ENCODE data around the gene DUOX2.
"Not testable (repeated sequence)": the region's sequence is repeated elsewhere in the genome, so short reads cannot be mapped to it uniquely, and the experiment has no call there.

DNA sequence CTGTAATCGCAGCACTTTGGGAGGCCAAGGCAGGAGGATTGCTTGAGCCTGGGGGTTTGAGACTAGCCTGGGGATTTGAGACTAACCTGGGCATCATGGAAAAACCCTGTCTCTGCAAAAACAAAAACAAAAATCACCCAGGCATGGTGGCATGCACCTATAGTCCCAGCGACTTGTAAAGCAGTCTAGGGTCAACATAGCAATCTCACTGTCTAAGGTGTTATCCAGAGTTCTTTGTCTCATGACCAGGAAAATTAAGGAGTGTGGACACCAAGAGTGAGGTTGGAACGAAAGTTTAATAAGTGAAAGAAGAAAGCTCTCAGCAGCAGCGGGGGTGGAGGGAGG lies 65.6 kb downstream of the DUOX2 start:
- TF ChIP-seq EGR1 (IDR thresholded peaks at IDR 0.05; ENCODE audit: low read depth); EZH2 (IDR thresholded peaks at IDR 0.05); SRF (IDR thresholded peaks at IDR 0.05; ENCODE audit: low read depth); CBX3 (IDR thresholded peaks at IDR 0.05; ENCODE audit: low read depth); POLR2A (IDR thresholded peaks at IDR 0.05; ENCODE audit: borderline replicate concordance, extremely low read depth, insufficient read depth, insufficient read length); ZFX (IDR thresholded peaks at IDR 0.05); POLR2AphosphoS5 (IDR thresholded peaks at IDR 0.05; ENCODE audit: low read depth, low read length); SIN3A (IDR thresholded peaks at IDR 0.05; ENCODE audit: low read depth); EZH2phosphoT487 (IDR thresholded peaks at IDR 0.05; ENCODE audit: borderline replicate concordance); SP1 (IDR thresholded peaks at IDR 0.05; ENCODE audit: low read depth); CEBPB (IDR thresholded peaks at IDR 0.05; ENCODE audit: low read depth): not testable (repeated sequence)
- TF ChIP-seq, protein P1, sequence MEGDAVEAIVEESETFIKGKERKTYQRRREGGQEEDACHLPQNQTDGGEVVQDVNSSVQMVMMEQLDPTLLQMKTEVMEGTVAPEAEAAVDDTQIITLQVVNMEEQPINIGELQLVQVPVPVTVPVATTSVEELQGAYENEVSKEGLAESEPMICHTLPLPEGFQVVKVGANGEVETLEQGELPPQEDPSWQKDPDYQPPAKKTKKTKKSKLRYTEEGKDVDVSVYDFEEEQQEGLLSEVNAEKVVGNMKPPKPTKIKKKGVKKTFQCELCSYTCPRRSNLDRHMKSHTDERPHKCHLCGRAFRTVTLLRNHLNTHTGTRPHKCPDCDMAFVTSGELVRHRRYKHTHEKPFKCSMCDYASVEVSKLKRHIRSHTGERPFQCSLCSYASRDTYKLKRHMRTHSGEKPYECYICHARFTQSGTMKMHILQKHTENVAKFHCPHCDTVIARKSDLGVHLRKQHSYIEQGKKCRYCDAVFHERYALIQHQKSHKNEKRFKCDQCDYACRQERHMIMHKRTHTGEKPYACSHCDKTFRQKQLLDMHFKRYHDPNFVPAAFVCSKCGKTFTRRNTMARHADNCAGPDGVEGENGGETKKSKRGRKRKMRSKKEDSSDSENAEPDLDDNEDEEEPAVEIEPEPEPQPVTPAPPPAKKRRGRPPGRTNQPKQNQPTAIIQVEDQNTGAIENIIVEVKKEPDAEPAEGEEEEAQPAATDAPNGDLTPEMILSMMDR (IDR thresholded peaks at IDR 0.05 in 2 of 3, conservative IDR thresholded peaks at IDR 0.05 in 1 of 3; ENCODE audit: borderline replicate concordance in 1 of 3, insufficient read depth in 1 of 3, low read depth in 2 of 3, low read length in 2 of 3): not testable (repeated sequence)
- TF ChIP-seq, protein P2, sequence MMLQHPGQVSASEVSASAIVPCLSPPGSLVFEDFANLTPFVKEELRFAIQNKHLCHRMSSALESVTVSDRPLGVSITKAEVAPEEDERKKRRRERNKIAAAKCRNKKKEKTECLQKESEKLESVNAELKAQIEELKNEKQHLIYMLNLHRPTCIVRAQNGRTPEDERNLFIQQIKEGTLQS (IDR thresholded peaks at IDR 0.05): not testable (repeated sequence)
- TF ChIP-seq, protein P3, sequence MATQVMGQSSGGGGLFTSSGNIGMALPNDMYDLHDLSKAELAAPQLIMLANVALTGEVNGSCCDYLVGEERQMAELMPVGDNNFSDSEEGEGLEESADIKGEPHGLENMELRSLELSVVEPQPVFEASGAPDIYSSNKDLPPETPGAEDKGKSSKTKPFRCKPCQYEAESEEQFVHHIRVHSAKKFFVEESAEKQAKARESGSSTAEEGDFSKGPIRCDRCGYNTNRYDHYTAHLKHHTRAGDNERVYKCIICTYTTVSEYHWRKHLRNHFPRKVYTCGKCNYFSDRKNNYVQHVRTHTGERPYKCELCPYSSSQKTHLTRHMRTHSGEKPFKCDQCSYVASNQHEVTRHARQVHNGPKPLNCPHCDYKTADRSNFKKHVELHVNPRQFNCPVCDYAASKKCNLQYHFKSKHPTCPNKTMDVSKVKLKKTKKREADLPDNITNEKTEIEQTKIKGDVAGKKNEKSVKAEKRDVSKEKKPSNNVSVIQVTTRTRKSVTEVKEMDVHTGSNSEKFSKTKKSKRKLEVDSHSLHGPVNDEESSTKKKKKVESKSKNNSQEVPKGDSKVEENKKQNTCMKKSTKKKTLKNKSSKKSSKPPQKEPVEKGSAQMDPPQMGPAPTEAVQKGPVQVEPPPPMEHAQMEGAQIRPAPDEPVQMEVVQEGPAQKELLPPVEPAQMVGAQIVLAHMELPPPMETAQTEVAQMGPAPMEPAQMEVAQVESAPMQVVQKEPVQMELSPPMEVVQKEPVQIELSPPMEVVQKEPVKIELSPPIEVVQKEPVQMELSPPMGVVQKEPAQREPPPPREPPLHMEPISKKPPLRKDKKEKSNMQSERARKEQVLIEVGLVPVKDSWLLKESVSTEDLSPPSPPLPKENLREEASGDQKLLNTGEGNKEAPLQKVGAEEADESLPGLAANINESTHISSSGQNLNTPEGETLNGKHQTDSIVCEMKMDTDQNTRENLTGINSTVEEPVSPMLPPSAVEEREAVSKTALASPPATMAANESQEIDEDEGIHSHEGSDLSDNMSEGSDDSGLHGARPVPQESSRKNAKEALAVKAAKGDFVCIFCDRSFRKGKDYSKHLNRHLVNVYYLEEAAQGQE (IDR thresholded peaks at IDR 0.05; ENCODE audit: low read depth): not testable (repeated sequence)

All from HCT116 (cell line).